Sigmoid colon (tissue), 7 donors: ENCODE results near the gene TMEM44. TPM values are rescaled to one million over a fixed set of nuclear protein-coding genes. Genes with fewer than 3 reads are reported as not detected.

Experiments
- DNase-seq: peaks from one replicate; pipeline ENCODE4 v3.0.0-alpha.2; 2019
- H3K27ac ChIP-seq, 4 donors: fragments of 200-600 bp; sonication (generic); one replicate each; pipeline ENCODE4 v1.5.1; 2016 to 2019; ENCODE audit warnings: mild to moderate bottlenecking in 1 of 4
- H3K27me3 ChIP-seq, 3 donors: fragments of 200-600 bp; sonication (generic); one replicate each; pipeline ENCODE4 v1.5.1; 2019; ENCODE audit warnings: mild to moderate bottlenecking in 1 of 3
- H3K36me3 ChIP-seq, 4 donors: fragments of 200-600 bp; sonication (generic); one replicate each; pipeline ENCODE4 v1.5.1; 2016 to 2019
- H3K4me1 ChIP-seq, 4 donors: fragments of 200-600 bp; sonication (generic); one replicate each; pipeline ENCODE4 v1.5.1; 2017 to 2019
- H3K4me3 ChIP-seq, 4 donors: fragments of 200-600 bp; sonication (generic); one replicate each; pipeline ENCODE4 v1.5.1; 2017 to 2019; ENCODE audit warnings: mild to moderate bottlenecking in 2 of 4, moderate library complexity in 1 of 4
- H3K9me3 ChIP-seq, 4 donors: fragments of 200-600 bp in 3 of 4; sonication (generic) in 3 of 4; one replicate each; pipeline versions ENCODE4 v1.5.1 to v1.6.1; 2013 to 2019
- CTCF ChIP-seq, 4 experiments: fragments of 450-650 bp in 3 of 4; fragments of 200-600 bp in 1 of 4; IDR thresholded peaks; one replicate each; pipeline ENCODE4 v1.5.1; 2016 to 2019; ENCODE audit warnings: antibody characterized with exemption in 4 of 4, mild to moderate bottlenecking in 3 of 4, moderate library complexity in 2 of 4
- EP300 ChIP-seq, 4 donors: sonication (generic); formaldehyde crosslinking; IDR thresholded peaks; one replicate each; pipeline ENCODE4 v1.6.1; 2017; ENCODE audit warnings: antibody characterized with exemption in 4 of 4
- POLR2A ChIP-seq, 2 donors: fragments of 450-650 bp; IDR thresholded peaks; one replicate each; pipeline ENCODE4 v1.6.1; 2016; ENCODE audit warnings: antibody characterized with exemption in 2 of 2, mild to moderate bottlenecking in 2 of 2, moderate library complexity in 2 of 2
- POLR2AphosphoS5 ChIP-seq, 4 donors: sonication (generic); formaldehyde crosslinking; IDR thresholded peaks; one replicate each; pipeline ENCODE4 v1.6.1; 2017; ENCODE audit warnings: antibody characterized with exemption in 4 of 4
- WGBS, 2 donors: extraction: QIAGEN DNeasy Blood & Tissue Kit; methylation state at CpG; one replicate each; pipeline ENCODE4 v1.1.7; 2013; 5-methylcytosine and 5-hydroxymethylcytosine counted together
- intact Hi-C: fragments of 100-400 bp; cut with DNase I; formaldehyde crosslinking; loops from one replicate; pipeline ENCODE4 v1.15.1; 2023
- polyA plus RNA-seq, 3 donors: library from polyadenylated mRNA; stranded (reverse); fragments of 200-250 nt; gene quantifications; one replicate each; pipeline ENCODE4 v1.2.3, GENCODE V29; 2013
- small RNA-seq, 3 donors: library from RNA; depleted of rRNA; stranded (forward); fragments of <200 nt; gene quantifications; one replicate each; pipeline ENCODE3, GENCODE V24; 2016
- total RNA-seq, 4 donors: library from RNA; depleted of rRNA; stranded (reverse); fragments of >200 nt; gene quantifications; one replicate each; pipeline ENCODE4 v1.1.0, GENCODE V29; 2016
- donor health status: healthy with polysubstance abuse.
- donor health status: Bipolar disorder and iron deficiency.
- donor health status: healthy.

Gene TMEM44
- total and polyA plus RNA-seq, 7 donors = 2.0 to 25.8 (median 11.9) TPM

- no peak overlapping the region for H3K27ac ChIP-seq
- intact Hi-C loops = no loop called here
- DNase-seq = no peak
- H3K4me1 ChIP-seq = peaks cover 0 to 14% (median 11%) of the 10 kb centered on the region in 4 donors
- no peaks in the 10 kb centered on the region for H3K36me3 ChIP-seq
- no peak overlapping the region for H3K4me3 ChIP-seq
- 94 to 95% methylated on average over 8 of the region's 8 CpGs for WGBS, 2 donors
- TF ChIP-seq EP300 (IDR thresholded peaks at IDR 0.05) = no peak
- TF ChIP-seq POLR2A (IDR thresholded peaks at IDR 0.05) = no peak
- no peak for TF ChIP-seq POLR2AphosphoS5 (IDR thresholded peaks at IDR 0.05)
- TF ChIP-seq CTCF (IDR thresholded peaks at IDR 0.05) = no peak
- no peaks in the 10 kb centered on the region for H3K27me3 ChIP-seq
- H3K9me3 ChIP-seq = no peaks in the 10 kb centered on the region
These were observed 91.7 kb downstream of the TMEM44 start for GRCh38 chr3:194541483-194541882.

- Histone ChIP-seq H3K9me3 (no peaks in the 10 kb centered on the region), H3K4me3 (no peak overlapping the region), H3K4me1 (peaks cover 0 to 14% (median 11%) of the 10 kb centered on the region in 4 donors), H3K36me3 (no peaks in the 10 kb centered on the region), H3K27ac (no peak overlapping the region), H3K27me3 (no peaks in the 10 kb centered on the region)
- WGBS, 2 donors = 57 to 84% methylated on average over 8 of the region's 8 CpGs
- TF ChIP-seq CTCF (IDR thresholded peaks at IDR 0.05) (no peak), POLR2AphosphoS5 (IDR thresholded peaks at IDR 0.05) (no peak), EP300 (IDR thresholded peaks at IDR 0.05) (no peak), POLR2A (IDR thresholded peaks at IDR 0.05) (no peak)
- intact Hi-C loops = no loop called here
- no peak for DNase-seq
These were observed 92.8 kb downstream of the TMEM44 start for GRCh38 chr3:194540274-194540905.

- no peaks in the 10 kb centered on the region for H3K27me3 ChIP-seq
- no peak overlapping the region for H3K4me3 ChIP-seq
- TF ChIP-seq POLR2A (IDR thresholded peaks at IDR 0.05) (no peak), CTCF (IDR thresholded peaks at IDR 0.05) (no peak), EP300 (IDR thresholded peaks at IDR 0.05) (no peak), POLR2AphosphoS5 (IDR thresholded peaks at IDR 0.05) (no peak)
- no peak overlapping the region for H3K27ac ChIP-seq
- peaks cover 0 to 14% (median 11%) of the 10 kb centered on the region in 4 donors for H3K4me1 ChIP-seq
- no peaks in the 10 kb centered on the region for H3K36me3 ChIP-seq
- no peak for DNase-seq
- 96 to 98% methylated on average over 3 of the region's 3 CpGs for WGBS, 2 donors
- intact Hi-C loops = no loop called here
- H3K9me3 ChIP-seq = no peaks in the 10 kb centered on the region
These were observed 93.7 kb downstream of the TMEM44 start for GRCh38 chr3:194539498-194539897.

- TF ChIP-seq CTCF (IDR thresholded peaks at IDR 0.05) (no peak), POLR2A (IDR thresholded peaks at IDR 0.05) (no peak), EP300 (IDR thresholded peaks at IDR 0.05) (no peak), POLR2AphosphoS5 (IDR thresholded peaks at IDR 0.05) (no peak)
- peak overlapping the region in 1 of 4 donors; percentile 46 for H3K27ac ChIP-seq
- no peaks in the 10 kb centered on the region for H3K36me3 ChIP-seq
- no peaks in the 10 kb centered on the region for H3K9me3 ChIP-seq
- intact Hi-C loops = no loop called here
- no peak overlapping the region for H3K4me3 ChIP-seq
- H3K27me3 ChIP-seq = no peaks in the 10 kb centered on the region
- peaks cover 0 to 14% (median 11%) of the 10 kb centered on the region in 4 donors for H3K4me1 ChIP-seq
- 13 to 53% methylated on average over 8 of the region's 8 CpGs for WGBS, 2 donors
- no peak for DNase-seq
These were observed 95.4 kb downstream of the TMEM44 start for GRCh38 chr3:194537732-194538247.

Small RNA genes within 50 kb of the gene (small RNA-seq; reads per million reads assigned to genes)
- 0 reads per million in 3 donors for gene AC046143.2

Other genes with a start within 250 kb of the TMEM44 start
- under 1 TPM in 1 of 4 donors, not detected in 3; 0.14 TPM for gene GP5, start 234.2 kb downstream of the TMEM44 start, total RNA-seq
- gene GP5, start 234.2 kb downstream of the TMEM44 start, polyA plus RNA-seq = under 1 TPM in 1 of 3 donors, not detected in 2; 0.69 TPM
- 10 to 100 TPM; 50.4 to 82.7 (median 68.2) TPM for gene ATP13A3, start 146.4 kb downstream of the TMEM44 start, total RNA-seq
- gene ATP13A3, start 146.4 kb downstream of the TMEM44 start, polyA plus RNA-seq = 10 to 100 TPM; 10.9 to 20.6 (median 12.0) TPM
- 10 to 100 TPM; 21.0 to 32.4 (median 27.2) TPM for gene LSG1, start 38.8 kb upstream of the TMEM44 start, total RNA-seq
- 10 to 100 TPM in 1 of 3 donors, 1 to 10 TPM in 2; 6.0 to 20.4 (median 9.6) TPM for gene LSG1, start 38.8 kb upstream of the TMEM44 start, polyA plus RNA-seq
- gene FAM43A, start 52.5 kb upstream of the TMEM44 start, total RNA-seq = 10 to 100 TPM; 11.1 to 17.8 (median 12.7) TPM
- 10 to 100 TPM; 10.2 to 62.8 (median 35.8) TPM for gene FAM43A, start 52.5 kb upstream of the TMEM44 start, polyA plus RNA-seq